Stimulated activated naive CD8-positive, alpha-beta T cell treated with anti-CD3 and anti-CD28 coated beads, Interleukin-15, Interleukin-2, amounts not matched to agents 100 ng/mL and 50 ng/mL, for 24 hours (primary cell): Measurements from ENCODE around the gene CFH.
"Not testable (repeated sequence)": the region's sequence is repeated elsewhere in the genome, so short reads cannot be mapped to it uniquely, and the experiment has no call there.

Source experiments
- H3K27ac Mint-ChIP-seq: one replicate; pipeline ENCODE4 v1.8.0; 2021; ENCODE audit warnings: mild to moderate bottlenecking, mixed read lengths
- H3K27me3 Mint-ChIP-seq: one replicate; pipeline ENCODE4 v1.8.0; 2021; ENCODE audit warnings: mixed read lengths
- H3K36me3 Mint-ChIP-seq: one replicate; pipeline ENCODE4 v1.8.0; 2021; ENCODE audit warnings: low read depth, mixed read lengths
- H3K4me1 Mint-ChIP-seq: one replicate; pipeline ENCODE4 v1.8.0; 2021; ENCODE audit warnings: low read depth, mixed read lengths
- H3K4me3 Mint-ChIP-seq: one replicate; pipeline ENCODE4 v1.8.0; 2021; ENCODE audit warnings: mild to moderate bottlenecking, mixed read lengths
- H3K9me3 Mint-ChIP-seq: one replicate; pipeline ENCODE4 v1.8.0; 2021; ENCODE audit warnings: mixed read lengths

Gene CFH

DNA sequence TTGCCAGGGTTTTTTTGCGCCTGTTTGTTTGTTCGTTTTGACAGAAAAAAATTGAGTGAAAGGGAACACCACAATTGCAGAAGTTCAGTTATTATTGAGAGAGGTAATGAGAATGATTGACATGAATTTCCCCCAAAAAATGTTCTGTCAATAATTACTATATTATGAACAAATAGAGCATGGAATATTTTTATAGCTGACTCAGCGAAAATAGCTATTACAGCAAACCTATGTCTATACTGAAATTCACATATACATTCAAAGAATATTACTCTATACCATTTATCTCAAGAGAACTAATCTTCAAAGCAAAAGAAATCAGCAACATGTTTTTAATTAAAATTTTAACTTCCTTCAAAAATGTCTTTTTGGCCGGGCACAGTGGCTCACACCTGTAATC, 118.0 kb downstream of the CFH start:
- H3K27me3 Mint-ChIP-seq, H3K9me3 Mint-ChIP-seq, H3K36me3 Mint-ChIP-seq, H3K4me3 Mint-ChIP-seq, H3K4me1 Mint-ChIP-seq, H3K27ac Mint-ChIP-seq: not testable (repeated sequence)

- no peak overlapping the region for H3K27ac Mint-ChIP-seq
- no peaks in the 10 kb centered on the region for H3K9me3 Mint-ChIP-seq
- H3K27me3 Mint-ChIP-seq: no peaks in the 10 kb centered on the region
- no peaks in the 10 kb centered on the region for H3K4me1 Mint-ChIP-seq
- H3K36me3 Mint-ChIP-seq: no peaks in the 10 kb centered on the region
- no peak overlapping the region for H3K4me3 Mint-ChIP-seq
Observed at GRCh38 chr1:196773713-196774112, 121.9 kb downstream of the CFH start.

DNA sequence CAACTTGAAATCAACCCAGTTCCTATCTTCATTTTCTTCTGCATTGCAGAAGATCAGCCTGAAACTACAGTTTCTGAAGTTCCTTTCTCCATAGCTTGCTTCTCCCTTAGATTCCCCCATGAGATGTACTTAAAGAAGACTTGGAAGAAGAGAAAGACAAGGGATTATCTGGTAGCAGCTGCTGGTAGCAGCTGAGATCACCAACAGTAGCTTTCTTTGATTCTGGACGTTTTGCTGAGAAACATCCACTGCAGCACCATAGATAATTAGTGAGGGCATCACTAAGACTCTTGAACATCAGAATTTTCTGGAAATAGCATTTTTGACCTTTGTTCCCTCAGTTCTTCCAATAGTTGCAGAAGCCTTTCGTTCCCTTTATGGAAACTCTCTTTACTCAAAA, 122.3 kb downstream of the CFH start:
- no peaks in the 10 kb centered on the region for H3K36me3 Mint-ChIP-seq
- H3K4me1 Mint-ChIP-seq: no peaks in the 10 kb centered on the region
- H3K27me3 Mint-ChIP-seq: no peaks in the 10 kb centered on the region
- no peaks in the 10 kb centered on the region for H3K9me3 Mint-ChIP-seq
- no peak overlapping the region for H3K27ac Mint-ChIP-seq
- no peak overlapping the region for H3K4me3 Mint-ChIP-seq

GRCh38 chr1:196774603-196775002, 122.8 kb downstream of the CFH start, which contains the start of gene CFHR3:
Gene CFHR3, plus strand, starts transcription at chr1:196774840. Its CDS starts 47 bp downstream, at chr1:196774887.
- no peaks in the 10 kb centered on the region for H3K4me1 Mint-ChIP-seq
- H3K9me3 Mint-ChIP-seq: no peaks in the 10 kb centered on the region
- H3K4me3 Mint-ChIP-seq: no peak within 1 kb of the TSS
- H3K36me3 Mint-ChIP-seq: no peaks in the 10 kb centered on the region
- no peaks in the 10 kb centered on the region for H3K27me3 Mint-ChIP-seq
- no peak within 1 kb of the TSS for H3K27ac Mint-ChIP-seq

DNA sequence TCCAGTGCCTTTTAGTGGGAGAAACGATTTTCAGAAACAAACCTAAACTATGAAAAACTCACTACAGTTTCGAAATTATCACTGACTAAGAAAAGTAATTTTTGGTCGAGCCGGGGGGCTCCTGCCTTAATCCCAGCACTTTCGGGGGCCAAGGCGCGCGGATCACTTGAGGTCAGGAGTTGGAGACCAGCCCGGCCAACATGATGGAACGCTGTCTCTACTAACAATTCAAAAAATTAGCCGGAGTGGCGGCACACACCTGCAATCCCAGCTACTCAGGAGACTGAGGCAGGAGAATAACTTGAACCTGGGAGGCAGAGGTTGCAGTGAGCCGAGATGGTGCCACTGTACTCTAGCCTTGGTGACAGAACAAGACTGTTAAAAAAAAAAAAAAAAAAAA, 125.8 kb downstream of the CFH start:
- no peaks in the 10 kb centered on the region for H3K36me3 Mint-ChIP-seq
- no peaks in the 10 kb centered on the region for H3K4me1 Mint-ChIP-seq
- H3K9me3 Mint-ChIP-seq: no peaks in the 10 kb centered on the region
- H3K4me3 Mint-ChIP-seq: no peak overlapping the region
- H3K27ac Mint-ChIP-seq: no peak overlapping the region
- no peaks in the 10 kb centered on the region for H3K27me3 Mint-ChIP-seq

GRCh38 chr1:196779093-196779492, 127.2 kb downstream of the CFH start:
- no peaks in the 10 kb centered on the region for H3K36me3 Mint-ChIP-seq
- H3K4me1 Mint-ChIP-seq: no peaks in the 10 kb centered on the region
- H3K27ac Mint-ChIP-seq: no peak overlapping the region
- no peak overlapping the region for H3K4me3 Mint-ChIP-seq
- H3K9me3 Mint-ChIP-seq: no peaks in the 10 kb centered on the region
- H3K27me3 Mint-ChIP-seq: no peaks in the 10 kb centered on the region

DNA sequence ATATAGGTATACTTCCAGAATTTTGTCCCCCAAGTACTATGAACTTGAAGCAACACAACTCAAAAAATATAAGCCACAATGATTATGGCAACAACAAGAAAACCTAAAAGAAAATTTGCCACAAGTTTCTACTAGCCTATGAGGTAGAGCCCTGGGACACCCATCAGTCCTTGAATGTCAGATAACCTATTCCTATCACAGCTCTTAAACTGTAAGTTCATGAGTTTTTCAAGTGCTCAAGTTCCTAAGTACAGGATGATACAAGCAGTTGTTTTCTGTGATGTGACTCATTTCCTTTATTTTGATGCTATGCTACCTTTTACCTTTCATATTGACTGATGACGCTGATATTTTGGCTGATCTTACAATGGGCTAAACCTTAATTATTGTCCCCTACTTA, 139.4 kb downstream of the CFH start:
- H3K4me1 Mint-ChIP-seq, H3K9me3 Mint-ChIP-seq, H3K4me3 Mint-ChIP-seq, H3K36me3 Mint-ChIP-seq, H3K27me3 Mint-ChIP-seq, H3K27ac Mint-ChIP-seq: not testable (repeated sequence)

DNA sequence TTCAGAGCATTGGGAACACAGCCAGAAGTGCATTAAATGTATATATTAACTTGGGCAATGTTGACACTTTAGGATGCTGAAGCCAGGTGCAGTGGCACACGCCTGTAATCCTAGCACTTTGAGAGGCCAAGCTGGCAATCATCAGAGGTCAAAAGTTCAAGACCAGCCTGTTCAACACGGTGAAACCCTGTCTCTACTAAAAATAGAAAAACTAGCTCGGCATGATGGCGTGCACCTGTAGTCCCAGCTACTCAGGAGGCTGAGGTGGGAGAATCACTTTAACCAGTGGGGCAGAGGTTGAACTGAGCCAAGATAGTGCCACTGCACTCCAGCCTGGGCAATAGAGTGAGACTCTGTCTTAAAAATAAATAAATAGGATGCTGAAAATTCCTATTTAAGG, 142.3 kb downstream of the CFH start:
- H3K4me3 Mint-ChIP-seq, H3K36me3 Mint-ChIP-seq, H3K4me1 Mint-ChIP-seq, H3K27me3 Mint-ChIP-seq, H3K27ac Mint-ChIP-seq, H3K9me3 Mint-ChIP-seq: not testable (repeated sequence)
